Esophagus muscularis mucosa (tissue), 4 donors: ENCODE results near the gene HS3ST4.

Experiments used
- CTCF ChIP-seq, 3 experiments: fragments of 200-600 bp in 2 of 3; fragments of 450-650 bp in 1 of 3; sonication (generic) in 2 of 3; IDR thresholded peaks; one replicate each; pipeline ENCODE4 v1.5.1; 2017 to 2019; ENCODE audit warnings: antibody characterized with exemption in 3 of 3, mild to moderate bottlenecking in 2 of 3, moderate library complexity in 1 of 3
- EP300 ChIP-seq: sonication (generic); formaldehyde crosslinking; IDR thresholded peaks from one replicate; pipeline ENCODE4 v1.6.1; 2017; ENCODE audit warnings: antibody characterized with exemption
- POLR2A ChIP-seq: fragments of 450-650 bp; IDR thresholded peaks from one replicate; pipeline ENCODE4 v1.6.1; 2017; ENCODE audit warnings: antibody characterized with exemption, moderate library complexity, mild to moderate bottlenecking, low read depth
- POLR2AphosphoS5 ChIP-seq, 2 donors: sonication (generic); formaldehyde crosslinking; IDR thresholded peaks; one replicate each; pipeline ENCODE4 v1.6.1; 2017; ENCODE audit warnings: antibody characterized with exemption in 2 of 2

- TF ChIP-seq CTCF (IDR thresholded peaks at IDR 0.05): no peak
- TF ChIP-seq POLR2A: no peak
- no peak for TF ChIP-seq POLR2AphosphoS5 (IDR thresholded peaks at IDR 0.05)
- no peak for TF ChIP-seq EP300
These were observed 120.5 kb downstream of the HS3ST4 start for GRCh38 chr16:25812215-25812614.
